Fibroblast of upper back skin (primary cell): ENCODE measurements around the gene NTF3.
A peak's percentile ranks its signal among the peaks of the same experiment; 100 is the strongest.

Source experiments
- DNase-seq: peaks from one replicate; pipeline ENCODE4 v3.0.0-alpha.2; 2013

Gene NTF3

DNA sequence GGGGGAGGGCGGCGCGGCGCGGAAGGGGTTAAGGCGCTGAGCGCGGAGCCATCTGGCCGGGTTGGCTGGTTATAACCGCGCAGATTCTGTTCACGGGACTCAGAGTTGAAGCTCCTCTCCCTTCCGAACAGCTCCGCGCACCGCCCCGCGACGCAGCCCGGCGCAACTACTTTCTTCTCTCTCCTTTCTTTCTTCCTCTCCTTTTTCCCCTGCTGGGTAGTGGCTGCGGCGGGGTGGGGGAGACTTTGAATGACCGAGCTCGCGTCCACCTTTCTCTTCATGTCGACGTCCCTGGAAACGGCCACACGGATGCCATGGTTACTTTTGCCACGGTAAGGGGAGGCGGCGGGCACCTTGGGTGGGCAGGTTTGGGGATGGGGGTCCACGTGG is at the start of gene NTF3:
Gene NTF3 (plus strand): TSS at position 98 of the 390 bp plus-strand sequence. CDS start 217 bp downstream, at position 315.
- DNase-seq = peak; percentile 74

DNA sequence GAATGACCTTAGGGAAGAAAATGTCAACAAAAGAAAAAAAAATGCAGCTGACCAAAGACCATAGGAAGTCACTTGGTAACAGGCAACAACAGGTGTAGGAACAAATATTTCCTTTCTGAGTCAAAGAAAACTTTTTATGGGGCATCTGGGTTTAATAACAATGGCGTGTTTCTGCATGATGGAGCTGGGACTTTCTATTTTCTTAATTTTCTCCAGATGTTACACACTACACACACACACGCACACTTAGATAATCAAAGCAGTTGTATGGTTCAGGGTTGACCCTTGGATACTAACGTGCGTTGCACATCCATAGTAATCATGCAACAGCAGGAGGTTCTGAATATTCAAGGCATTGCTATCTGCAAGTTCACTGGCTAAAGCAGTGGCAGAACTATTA is 47.9 kb upstream of the NTF3 start:
- peak; percentile 70 for DNase-seq

DNA sequence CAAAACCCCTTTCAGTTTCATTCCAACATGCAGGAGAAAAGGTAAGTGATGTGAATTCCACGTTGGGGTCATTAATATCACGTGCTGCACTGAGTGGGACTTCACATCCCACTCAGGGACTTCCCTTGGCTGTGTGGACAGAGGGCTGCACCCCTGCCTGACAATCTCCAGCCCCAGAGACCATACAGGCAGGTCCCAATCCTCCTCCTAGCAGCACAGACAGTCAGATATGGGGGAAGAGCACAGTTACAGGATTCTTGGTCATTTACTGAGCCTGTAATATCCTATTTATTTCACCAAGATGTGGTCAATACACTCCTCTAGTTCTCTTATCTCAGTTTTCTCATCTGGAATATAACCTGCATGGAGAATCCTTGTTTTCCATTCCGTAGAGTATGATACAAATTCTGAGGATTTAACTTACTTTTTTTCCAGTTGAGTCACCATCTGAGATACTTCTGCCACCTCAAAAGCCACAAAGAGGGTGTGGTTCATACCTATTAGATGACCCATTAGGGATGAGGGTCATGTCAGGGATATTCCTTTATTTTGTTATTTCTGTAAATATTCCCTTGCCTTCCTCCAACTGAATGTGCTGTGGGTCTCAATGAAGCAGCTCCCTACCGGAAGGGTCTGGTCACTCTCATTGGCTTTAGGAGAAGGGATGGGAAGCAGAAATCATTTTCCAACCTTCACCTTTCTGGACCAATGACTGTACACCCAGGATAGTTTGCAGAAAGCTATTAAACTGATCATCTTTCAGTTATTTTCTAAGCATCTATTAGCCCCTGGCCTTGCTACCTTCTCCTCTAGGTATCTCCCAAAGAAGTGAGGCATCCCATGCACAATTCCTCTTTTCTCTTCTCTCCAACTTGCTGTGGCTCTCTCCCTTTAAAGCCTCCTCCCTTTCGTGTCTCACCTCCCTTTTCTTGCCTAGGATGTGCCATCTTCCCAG is 43.0 kb upstream of the NTF3 start:
- peak; percentile 59 for DNase-seq

DNA sequence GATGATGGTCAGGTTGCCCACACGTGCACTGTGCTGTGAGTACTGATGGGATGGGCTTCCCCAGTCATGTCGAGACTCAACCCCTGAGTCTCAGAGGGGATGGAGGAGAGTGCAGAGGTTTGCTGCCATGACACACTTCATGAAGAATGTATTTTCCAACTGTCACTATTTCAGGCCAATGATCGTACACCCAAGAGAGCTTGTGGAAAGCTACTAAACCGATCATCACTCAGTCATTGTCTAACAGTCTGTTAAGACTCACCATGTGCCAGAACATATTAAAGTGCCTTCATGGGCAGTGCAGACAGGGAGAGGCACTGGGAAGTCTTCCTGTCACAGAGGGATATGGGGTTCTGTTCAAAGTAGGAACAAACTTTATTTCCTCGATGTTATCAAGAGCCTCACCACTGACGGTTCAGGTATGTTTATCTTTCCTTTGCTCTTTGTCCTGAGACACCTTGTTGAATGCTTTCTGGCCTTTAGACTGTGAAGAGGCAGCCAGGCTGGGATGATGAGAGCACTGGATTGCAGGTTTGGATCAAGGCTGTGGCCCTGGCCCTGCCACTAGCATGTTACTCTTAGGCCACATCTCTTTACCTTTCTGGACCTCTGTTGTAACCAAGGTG is 41.6 kb upstream of the NTF3 start:
- DNase-seq = peak; percentile 32

DNA sequence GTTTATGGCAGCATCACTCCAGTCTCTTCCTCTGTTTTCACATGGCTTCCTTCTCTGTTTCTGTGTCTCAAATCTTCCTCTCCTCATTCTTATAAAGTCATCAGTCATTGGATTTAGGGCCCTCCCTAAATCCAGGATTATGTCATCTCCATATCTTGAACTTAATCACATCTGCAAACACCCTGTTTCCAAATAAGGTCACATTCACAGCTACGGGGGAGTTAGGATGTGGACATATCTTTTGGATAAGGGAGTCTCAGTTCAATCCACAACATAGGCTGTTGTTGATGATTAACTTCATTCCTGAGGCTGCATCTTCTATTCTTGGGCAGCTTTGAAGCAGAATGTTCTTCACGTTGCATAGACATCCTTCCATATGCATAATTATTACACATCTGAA is 40.3 kb upstream of the NTF3 start:
- DNase-seq = peak; percentile 55

DNA sequence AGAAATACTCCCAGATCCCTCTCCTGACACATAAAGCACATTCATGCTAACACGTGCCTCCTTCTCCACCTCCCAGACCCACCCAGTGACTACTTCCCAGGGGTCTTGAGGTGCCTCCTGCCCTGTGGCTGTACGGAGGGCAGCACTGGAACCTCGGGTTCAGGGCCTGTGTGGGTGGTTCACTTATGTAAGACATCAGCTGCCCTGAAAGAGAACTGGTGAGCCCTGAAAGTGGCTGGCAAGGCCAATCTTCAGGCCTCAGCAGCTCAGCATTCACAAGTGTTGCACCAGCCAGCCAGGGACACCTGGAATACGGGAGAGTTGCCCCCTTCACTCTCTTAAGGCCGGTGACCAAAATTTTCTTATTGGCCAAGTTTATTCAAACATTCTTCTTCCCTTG is 38.9 kb upstream of the NTF3 start:
- DNase-seq = no peak

DNA sequence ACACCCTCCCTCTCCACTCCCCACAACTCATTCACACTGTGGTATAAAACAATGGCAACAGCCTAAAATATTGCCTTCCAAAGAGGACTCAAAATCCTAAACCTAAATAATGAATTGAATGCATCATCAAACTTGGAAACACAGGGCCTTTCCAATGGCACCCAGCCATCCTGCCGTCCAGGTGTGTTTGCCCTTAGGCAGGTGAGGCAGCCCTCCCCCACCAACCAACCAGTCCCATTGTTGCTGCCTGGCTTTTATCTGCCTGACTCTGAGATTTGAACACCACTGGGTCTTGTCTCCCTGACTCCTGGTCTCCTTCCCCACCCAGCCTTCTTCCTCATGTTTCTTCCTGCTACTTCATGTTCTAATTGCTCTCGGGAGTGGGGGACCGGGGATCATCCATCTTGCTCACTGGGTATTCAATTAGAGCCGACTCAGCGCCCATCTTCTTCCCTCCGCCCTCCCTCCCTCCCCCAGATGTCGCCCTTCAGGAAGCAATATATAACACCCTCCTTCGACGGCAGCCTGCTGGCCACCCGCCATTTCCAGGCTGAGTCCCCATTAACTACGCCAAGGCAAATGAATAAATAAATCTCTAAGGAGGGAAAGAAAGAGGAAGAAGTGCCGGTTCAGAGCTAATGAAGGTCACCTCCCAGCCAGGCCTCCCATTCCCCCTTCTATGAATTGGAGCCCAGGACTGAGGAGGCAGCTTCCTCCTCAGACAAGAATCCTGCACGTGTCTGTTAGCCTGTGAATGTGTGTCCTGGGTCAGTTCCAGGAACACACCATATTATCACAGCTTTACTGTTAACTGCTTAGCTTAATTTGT is 36.3 kb upstream of the NTF3 start:
- DNase-seq = peak; percentile 17

DNA sequence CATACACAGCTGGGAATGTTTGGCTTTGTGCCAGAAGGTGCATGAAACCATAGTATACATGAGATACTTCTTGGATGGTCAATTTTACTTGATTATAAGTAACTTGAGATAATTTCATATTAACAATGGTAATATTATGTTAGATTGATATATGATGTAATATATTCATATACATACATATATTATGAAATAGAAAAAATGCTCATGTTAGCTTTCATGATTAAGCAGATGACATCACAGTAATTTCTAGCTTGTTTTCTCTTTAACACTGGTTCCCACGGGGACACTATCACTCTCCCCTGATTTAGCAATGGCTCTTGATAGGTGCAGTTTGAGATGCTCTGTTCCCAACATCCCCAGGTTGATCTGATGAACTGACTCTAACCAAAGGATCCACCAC is 35.4 kb upstream of the NTF3 start:
- no peak for DNase-seq

DNA sequence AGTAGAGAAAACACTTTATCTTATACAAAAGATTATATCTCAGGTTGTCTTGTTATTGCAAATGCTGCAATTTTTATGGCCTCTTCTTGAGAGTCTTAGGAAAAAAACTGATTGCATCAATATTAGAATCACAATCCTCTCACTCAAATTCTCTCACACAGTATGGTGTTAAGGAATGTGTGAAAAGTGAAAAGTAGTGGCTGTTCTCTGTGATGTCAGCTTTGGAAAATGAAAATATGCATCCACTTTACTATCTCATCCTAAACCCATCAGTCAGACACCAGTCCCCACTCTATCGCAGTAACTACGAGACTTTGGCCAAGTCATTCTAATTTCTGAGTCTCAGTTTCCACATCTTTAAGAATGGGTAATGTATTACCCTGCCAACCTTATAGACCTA is 32.6 kb upstream of the NTF3 start:
- DNase-seq = peak; percentile 10

DNA sequence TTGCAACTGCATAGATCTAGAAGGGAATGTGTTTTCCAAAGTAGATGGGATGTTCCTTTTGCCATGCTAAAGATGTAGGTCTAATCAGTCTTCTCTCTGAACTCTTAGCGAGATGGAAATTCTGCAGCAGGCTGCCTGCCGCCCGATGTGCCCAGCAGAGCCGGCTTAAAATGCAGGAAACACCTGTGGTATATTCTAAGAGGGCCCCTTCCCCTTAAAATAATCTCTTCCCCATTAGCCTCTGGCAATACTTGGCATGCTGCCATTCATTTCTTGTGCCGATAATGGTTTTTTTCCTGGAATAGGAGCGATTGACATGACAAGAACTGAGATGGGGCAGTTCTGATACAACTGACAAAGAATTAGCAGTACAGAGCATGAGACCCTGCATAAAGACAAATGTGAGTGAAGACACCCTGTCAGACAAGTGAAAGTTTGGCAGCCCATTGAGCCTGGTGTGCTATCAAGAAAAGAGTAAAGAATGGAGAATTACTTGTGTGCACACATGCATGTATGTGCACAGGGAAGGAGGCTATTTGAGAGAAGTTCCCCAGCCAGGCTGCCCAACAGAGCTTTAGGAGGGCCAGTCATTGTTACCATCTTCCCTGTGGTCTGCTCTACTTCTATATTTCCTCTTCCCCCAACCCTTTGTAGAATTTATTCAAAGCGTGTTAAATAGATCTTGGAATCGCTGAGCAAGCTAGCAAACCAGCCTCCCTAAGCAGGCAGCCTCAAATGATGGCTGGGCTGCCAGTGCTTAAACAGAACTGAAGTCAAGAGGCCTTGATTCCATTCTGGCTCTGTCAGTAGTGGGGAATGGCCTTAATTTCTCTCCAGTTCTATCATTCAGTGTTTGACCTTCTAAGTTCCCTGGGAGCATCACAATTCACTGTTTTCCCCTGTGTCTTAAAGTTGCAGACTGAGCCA is 29.6 kb upstream of the NTF3 start:
- no peak for DNase-seq

DNA sequence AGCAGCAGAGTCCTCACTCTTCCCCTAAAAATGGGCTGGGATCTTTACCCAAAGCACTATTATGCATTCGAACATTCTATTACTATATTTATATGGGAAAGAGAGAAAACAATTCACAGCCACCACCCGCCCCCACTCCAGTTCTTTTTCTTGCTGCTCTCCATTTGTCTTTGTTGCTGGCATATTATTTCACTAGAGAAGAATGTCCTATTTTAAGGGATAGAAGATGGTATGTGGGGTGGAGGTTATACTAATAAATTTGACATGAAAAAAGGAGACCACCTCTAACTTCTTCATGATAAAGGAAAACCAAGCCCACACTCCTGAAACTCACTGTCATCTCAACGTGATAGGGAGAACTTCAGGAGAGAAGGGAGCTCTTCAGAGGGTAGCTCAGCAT is 28.5 kb upstream of the NTF3 start:
- DNase-seq = peak; percentile 13

DNA sequence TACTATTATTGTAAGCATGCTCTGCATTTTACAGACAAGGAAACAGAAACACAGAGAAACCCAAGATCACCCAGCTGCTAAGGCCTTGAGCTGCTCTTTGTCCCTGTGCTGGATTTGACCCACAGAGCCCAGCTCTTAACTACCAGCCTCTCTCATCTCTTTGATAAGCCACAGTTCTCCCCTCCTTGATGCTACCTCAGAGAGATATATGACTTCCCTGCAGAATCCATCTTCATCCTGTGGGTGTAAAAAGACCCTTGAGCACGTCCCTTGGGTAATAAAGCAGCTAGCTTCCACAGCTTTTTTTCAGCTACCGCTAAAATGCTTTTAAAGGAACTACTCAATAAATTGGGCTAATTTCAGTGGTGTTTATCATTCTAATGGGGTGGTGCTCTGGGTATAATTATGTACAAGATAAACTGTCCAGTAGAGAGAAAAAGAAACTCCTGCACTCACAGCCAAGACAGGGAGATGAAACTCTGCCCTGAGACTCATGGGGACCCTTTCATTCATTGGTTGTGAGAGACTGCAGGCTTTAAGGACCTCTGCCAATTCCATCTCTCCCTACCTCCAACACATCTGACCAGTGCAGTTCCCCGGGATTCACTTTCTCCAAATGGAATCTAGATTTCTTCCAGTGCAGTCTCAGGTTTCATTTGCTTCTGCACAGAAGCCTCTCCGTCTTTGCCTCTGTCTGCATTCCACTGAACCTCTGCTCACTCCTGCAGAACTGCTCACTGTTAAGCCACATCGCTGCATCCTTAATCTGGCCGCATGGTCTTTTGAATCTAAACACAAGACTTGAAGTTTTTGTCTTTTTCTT is 24.7 kb upstream of the NTF3 start:
- DNase-seq = peak; percentile 73

DNA sequence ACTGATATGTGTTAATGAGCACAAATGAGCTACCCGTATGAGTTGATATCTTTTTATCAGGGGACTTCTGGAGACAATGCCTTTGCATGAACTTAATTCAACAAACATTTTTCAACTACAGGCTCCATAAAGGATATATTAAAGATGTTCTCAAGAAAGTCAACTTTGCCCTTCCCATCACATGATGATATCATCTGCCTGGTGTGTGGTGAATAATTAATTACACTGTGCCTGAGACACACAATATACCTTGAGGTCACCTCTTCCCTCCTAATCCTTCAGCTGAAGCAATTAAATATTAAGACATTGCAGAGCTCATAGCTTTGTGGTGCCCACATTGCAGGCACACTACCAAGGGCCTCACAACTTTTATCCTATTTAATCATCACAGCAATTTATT is 22.3 kb upstream of the NTF3 start:
- no peak for DNase-seq

DNA sequence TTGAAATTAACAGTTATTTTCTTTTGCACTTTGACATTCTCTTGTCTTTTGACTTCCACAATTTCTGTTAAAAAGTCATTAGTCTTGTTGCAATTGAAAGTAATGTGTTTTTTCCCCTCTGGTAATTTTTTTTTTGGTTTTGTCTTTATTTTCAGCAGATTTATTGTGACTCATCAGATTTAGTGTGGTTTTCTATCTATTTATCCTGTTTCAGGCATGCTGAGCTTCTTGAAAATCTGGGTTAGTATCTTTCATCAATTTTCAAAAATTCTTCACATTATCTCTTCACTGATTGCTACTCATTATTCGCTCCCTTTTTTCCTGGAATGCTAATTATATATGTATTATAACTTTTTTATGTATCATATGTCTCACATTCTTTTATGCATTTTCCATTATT is 15.3 kb upstream of the NTF3 start:
- peak; percentile 18 for DNase-seq

DNA sequence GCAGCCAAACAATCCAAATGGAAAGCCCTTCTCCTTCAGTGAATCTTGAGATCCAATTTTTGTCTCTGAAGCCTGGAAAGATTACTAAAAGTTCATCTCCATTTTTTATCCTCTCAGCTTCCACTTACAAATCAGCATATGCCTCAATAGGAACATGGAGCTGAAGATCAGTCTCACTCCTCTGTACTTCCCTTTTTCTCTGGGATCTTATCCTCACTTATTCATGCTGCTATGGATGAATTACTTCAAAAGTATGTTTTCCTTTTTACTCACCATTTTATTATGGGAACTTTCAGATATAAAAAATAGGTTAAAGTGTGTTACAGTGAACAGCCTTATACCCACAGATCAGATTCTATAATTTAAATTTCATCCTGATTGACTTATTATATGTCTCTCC is 14.4 kb upstream of the NTF3 start:
- peak; percentile 58 for DNase-seq

DNA sequence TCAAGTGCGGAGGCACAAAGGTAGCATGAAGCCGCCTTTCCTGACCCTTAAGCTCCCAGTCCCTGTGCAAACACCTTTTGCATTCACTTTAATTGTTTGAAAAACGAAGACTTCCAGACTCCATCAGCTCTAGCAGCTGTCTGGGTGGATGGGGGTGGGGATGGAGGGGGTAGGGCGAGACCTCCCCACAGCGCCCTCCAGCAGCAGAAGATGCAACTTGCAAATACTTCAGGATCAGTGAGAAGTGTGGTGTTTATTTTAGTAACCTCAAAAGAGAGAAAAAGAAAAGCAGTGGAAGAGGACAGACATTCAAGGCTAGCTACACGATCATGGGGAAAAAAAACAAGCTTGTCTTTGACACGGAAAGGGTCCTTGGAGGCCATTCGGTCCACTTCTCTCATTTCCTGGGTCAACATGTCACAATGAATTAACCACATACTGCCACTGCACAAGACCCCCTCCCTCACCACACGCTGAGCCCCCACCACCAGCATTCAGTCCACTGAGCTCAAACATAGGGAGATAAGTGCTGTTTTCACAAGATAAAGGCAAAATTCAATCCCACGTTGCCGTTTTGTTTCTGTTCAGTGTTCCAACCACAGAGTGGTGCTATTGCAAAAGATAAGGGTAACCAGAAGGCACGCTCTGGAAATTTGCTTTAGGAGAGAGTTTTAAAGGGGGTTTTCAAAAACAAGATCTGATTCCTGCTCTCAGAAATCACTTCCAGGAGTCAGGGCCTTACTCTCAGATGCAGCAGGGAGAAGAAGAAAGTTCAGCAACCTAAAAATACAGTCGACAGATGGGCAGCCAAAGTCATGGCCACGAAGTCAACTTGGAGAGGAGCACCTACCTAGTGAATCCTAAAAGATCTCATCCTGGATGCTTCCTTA is 3.3 kb upstream of the NTF3 start:
- DNase-seq = peak; percentile 75

DNA sequence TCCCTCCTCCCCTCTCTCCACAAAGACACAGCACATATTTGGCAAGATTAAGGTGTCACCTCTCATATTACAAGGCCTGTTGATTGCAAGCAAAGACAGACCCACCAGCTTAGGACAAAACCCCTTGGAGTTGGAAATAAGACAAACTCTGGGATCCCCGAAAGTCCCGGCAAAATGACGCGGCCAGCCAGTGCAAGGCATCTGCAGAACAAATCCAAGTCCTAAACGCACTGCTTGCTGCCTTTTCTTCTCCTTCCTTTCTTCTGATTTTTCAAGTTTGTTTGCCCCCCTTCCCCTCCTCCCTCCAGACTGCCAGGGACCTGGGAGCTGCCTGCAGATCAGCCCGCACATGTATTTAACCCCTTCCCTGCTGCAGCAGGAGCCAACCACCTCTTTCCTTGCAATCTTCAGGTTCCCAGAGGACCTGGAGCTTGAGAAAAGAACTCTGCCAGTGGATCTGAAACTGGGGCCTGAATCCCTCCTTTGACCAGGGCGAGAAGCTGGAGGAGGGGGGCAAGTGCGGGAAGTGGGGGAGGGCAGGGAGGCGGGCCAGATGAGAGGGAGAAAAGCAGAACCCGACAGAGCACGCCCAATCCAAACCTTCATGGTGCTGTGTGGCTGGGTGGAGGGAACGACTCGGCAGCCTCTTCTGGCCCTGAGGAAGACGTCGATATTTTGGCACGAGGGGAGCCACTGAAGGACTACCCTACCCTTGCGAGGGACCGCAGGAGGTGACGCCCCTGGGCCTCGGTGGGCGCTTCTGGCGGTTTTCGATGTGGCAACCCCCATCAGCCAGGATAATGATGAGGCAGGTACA is 2.0 kb upstream of the NTF3 start:
- no peak for DNase-seq

DNA sequence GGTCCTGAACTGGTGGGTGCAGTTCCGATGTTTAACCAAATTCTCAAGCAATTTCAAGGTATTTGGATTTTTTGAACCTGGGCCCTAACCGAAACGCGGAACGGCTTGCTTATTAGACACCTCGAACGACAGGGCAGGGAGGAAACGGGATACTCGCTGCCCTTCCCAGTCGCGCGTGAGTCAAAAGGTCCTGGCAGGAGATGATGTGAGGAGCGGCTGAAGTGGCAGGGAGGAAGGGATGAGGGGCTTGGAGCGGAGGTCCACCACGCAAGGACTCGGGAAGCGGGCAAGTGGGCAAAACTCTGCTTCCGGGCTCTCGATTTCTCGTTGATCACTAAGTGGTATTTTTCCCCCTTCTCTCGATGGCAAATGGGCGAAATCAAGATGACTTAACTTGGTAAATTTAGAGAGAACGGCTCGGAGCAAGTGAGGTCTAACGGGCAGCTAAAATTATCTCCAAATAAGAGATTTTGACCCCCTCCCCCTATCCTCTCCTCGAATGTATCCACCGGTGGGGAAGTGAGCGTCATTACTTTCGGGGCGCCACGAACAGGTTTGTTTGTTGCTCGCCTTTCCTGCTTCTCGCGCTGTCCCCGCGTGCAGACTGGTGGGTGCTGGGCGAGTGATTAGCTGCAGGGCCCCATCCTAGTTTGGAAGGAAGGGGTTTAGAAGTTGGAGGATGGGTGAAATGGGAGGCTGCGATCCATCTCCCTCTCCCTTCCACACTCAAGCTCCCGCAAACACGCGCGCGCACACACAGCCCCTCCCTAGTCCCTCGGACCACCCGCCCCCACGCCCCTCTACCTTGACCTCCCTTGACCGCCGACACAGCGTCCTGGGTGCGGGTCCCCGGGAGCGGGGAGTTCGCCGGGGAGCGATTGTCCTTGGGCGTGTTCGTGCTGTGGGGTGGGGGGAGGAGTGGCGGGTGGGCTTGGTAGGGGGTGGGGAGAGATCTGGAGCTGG is 986 bp upstream of the NTF3 start:
- DNase-seq = no peak
